NCI-H345 treated with DMSO at 0.1 percent for 48 hours (cell line): ENCODE data around the gene HEPN1.

ENCODE experiments used
- DNase-seq: peaks from one replicate; lab custom pipeline; 2025; ENCODE audit not compliant: unreplicated experiment; lab: John Stamatoyannopoulos, UW

The HEPN1 gene

DNA sequence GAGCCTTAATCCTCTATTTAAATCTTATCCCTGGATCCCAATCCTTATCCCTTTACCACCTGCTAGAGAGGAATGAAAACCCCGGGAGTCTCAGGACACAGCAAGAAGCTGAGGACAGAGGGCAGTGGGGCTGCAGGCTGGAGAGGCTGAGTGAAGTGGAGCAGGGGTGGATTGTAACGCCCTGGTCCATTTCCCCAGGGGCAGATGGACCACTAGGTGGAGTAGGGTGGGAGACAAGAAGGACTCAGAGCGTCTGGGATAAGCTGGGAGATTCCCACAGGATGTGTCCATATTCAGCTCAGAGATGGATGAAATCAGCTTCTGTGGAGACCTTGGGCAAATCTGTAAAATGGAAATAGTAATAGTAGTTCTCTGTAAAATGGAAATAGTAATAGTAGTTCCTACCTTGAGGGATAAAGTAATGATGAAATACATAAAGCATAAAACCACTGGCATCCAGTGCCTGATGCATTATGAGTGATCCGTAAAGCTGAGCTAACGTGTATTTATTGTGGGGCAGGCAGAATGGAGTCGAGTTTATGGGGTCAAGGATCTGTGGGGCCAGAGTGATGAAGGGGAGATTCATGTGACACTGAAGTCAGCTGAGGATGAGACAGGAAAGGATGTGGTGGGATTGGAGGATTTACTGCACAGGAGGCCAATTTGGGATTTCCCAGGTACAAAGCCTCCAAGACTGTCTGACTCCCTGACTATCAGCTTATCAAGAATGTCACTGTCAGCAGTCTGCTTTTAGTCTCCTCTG, 19.5 kb upstream of the HEPN1 start:
- DNase-seq = no peak

DNA sequence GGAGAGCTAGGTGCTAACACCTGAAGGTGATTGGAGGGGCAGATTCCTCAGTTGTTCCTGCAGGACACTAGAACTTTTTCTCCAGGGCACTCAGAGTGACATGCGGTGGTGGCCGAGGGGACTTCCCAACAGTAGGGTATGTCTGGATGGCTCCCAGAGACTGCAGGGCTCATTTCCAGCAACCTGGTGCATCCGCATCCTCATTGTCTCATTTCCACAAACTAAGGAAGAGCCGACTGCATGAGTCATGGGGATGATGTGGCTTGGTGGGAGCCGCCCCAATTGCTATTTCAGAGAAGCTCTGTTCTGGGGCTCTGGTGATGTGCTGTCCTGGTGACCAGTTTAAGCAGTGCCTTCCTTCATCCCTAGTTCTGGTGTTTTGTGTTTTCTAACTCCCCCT, 18.6 kb upstream of the HEPN1 start:
- no peak for DNase-seq

DNA sequence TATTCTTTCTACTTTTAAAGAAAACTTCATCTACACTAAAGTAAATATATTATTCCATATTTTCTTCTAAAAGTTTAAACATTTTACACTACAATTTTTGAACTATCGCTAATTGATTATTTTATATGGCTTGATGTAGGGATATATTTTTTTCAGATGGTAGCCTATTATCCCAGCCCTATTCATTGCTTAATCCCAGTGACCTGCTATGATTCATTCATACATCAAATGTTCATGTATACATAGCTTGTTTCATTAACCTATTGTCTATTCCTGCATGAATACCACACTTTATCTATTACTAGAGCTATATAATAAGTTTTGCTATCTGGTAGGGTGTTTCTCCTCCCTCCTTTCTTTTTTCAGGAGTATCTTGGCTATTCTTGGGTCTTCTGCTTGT, 16.4 kb upstream of the HEPN1 start:
- no peak for DNase-seq

DNA sequence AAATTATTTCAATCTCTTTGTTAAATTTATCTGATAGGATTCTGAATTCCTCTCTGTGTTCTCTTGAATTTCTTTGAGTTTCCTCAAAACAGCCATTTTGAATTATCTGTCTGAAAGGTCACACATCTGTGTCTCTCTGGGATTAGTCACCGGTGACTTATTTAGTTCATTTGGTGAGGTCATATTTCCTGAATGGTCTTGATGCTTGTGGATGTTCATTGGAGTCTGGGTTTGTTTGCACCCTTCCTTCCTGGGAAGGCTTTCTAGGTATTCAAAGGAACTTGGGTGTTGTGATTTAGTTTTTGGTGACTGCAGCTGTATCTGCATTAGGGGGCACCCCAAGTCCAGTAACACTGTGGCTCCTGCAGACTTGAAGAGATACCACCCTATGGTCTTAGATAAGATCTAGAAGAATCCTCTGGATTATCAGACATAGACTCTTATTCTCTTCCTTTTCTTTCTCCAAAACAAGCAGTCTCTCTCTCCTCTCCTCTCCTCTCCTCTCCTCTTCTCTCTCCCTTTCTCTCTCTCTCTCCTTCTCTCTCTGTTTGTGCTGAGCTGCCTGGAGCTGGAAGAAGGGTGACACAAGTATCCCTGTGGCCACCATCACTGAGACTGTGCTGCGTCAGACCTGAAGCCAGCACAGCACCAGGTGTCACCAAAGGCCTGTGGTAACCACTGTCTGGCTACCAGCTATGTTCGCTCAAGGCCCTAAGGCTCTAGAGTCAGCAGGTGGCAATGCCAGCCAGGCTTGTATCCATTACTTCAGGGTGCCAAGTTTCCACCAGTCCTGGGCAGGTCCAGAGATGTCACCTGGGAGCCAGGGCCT, 3.3 kb upstream of the HEPN1 start:
- no peak for DNase-seq

DNA sequence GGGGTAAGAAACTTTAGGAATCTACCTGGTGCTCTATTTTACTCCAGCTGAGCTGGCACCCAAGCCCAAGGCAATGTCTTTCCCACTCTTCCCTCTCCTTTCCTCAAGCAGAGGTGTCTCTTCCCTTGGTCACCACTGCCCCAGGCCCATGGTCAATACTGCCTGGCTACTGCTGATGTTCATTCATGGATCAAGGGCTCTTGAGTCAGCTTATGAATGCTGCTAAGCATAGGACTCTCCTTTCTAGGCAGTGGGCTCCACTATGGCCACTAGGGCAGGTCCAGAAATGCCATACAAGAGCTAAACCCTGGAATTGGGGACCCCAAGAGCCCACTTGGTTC, 2.7 kb upstream of the HEPN1 start:
- no peak for DNase-seq

DNA sequence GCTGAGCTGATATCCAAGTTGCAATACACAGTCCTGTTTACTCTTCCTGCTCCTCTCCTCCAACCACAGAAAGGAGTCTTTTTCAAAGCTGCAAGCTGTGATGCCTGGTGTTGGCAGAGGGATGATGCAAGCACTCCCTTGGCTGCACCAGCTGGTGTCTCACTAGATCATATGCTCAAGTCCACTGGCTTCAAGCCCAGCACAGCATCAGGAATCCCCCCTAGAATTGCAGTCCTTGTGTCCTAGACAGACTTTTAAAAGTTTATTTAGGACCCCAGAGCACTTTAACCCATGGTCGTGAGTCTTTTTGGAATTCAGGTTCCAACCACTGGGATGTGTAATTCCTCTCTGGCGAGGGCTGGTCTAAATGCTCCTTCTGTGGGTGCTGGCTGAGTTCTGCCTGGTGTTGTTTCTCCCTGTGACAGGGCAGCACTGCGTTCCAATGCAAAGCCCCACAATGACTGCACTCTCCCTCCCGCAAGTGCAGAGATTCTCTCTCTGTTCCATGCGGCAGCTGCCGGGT, 1.9 kb upstream of the HEPN1 start:
- no peak for DNase-seq

DNA sequence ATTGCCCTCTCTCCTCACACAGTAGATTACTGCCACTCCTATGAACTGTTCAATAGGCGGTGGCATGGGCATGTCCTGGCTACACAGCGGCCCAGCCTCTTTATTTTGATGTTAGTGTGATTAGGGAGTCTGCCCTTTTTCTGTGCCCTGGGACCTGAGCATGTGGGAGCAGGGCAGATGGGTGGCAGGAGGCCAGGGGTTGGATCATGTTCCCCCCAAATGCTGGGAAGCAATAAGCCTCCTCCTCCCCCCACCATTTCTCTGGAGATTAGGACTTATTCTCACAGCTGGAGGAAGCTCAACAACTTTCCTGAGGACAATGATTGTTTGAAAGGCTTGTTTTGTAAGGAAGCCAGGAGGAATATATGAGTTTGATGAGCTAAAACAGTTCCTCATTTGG, 848 bp downstream of the HEPN1 start:
- no peak for DNase-seq

DNA sequence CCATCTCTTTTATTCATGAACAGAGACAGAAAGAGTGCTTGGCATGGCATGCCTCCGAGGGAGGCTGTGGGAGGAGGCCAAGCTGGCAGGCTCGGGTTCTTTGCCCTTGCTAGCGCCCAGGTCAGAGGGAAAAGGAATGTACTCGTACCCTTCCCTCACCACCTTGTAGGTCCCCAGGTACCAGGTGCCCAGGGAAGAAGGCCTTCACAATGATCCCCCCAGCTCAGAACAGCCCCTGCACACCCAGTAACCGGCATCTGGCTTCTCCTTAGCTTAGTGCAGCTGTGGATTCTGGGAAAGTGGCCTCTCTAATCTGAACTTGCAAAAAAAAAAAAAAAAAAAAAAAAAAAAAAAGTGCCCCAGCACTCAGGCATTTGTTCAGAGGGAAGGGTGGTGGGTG, 1.3 kb downstream of the HEPN1 start:
- no peak for DNase-seq

DNA sequence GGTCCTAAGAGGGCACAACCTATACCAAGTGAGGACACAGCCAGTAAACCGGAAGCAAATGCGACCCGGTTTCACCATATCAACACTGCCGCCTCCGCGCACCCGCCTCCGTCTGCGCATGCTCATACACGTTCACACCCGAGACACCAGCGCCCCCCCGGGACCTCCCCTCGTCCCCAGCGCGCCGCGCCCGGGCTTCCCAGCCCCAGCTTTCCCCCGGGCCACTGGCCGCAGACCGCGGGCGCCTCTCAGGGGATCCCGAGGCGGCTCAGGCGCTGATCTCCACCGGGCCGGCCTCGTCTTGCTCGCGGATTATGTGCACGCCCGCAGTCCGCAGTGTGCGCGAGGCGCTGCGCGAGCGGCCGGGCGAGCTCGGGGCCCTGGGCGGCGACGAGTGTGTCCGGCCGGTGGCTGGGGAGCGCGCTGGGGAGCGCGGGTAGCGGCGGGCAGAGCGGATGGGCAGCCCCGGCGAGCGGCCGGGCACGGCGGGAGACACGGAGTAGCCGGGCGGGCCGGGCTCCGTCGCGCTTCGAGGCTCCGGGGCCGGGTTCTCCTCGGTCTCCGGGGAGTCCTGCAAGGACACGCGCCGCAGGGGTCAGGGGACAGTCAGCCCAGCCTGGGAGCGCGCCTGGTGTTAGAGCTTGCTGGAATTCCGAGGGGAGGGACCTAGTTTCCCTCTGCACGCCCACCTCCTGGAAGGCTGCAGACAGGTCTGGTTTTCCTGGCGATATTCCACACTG, 2.0 kb downstream of the HEPN1 start:
- DNase-seq = peak; percentile 3

DNA sequence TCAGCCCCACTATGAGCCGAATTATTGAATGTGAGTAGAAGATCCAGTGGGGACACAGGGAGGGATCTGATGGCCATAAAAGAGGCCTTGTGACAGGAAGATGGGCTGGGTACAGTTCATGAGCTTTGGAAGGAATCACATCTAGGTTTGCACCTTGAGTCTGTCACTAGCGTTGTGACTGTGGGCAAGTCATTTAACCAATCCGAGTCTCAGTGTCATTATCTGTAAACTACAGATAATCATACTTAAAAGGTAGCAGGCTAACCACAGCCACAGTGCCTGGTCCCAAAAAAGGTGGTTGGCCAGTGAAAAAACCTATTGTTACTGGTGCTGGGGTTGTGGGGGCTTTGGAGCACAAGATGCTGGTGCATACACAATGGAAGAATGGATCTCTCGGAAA, 3.8 kb downstream of the HEPN1 start:
- DNase-seq = no peak

DNA sequence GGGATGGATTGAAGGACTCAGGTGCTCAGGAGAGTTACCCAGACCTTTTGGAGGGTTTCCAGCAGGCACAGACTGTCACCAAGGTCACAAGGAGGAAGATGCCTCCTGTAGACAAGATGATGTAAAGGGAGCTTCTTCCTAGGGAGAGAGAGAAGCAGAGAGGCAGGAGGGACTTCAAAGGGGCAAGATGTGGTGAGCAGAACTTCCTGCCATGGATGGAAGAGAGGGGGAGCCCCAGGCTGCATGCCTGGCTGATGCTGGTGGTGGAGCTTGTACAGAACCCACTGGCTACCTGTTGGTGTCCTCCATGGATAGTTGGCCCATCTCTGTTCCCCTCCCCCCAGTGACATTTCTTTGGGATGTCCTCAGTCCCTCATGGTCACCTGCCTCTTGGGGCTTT, 4.2 kb downstream of the HEPN1 start:
- DNase-seq = no peak

DNA sequence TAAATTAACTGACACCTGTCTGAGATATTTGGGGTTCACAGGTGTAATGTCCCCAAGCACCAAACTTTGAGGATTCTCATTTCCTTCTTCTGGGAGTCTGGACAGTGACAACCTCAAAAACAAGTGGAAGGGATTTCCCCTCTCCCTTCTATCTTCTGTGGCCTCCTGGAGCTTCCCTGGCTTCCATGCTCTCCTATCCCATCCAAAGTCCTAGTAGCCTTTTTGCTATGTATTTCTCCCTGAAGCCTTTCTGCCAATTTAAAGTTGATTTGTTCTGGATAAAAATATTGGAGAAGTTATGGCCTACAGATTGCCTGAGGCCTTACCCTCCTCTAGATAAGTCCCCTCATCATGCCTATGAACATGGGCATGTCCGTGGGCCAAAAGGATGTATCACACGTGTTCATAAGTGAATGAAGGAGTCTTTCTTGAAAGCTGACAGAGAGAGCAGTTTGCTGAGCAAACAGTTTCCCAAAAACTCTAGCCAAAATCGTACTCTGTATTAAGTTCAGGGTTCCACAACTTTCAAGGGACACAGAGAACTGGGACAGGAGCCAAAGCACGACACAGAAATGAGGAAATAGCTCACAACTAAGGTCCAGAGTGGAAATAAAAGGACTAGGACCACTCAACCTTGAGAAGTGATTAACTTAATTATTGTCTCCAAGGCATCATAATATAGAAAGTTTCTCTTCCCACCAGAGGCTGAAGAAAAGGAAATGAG, 10.1 kb downstream of the HEPN1 start:
- DNase-seq = no peak

DNA sequence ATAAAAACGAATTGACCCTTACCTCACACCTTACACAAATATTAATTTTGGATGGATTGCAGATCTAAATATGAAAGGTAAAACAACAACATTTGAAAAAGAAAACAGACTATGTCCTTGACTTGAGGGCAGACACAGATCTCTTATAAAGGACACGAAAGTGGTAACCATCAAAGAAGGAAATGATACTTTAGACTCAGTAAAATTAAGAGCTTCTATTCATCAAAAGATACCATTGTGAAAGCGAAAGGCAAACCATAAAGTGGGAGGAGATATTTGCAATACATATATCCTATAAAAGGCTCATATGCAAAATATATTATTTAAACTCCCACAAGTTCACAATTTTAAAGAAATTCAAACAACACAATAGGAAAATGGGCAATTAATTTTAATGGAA, 11.7 kb downstream of the HEPN1 start:
- no peak for DNase-seq

DNA sequence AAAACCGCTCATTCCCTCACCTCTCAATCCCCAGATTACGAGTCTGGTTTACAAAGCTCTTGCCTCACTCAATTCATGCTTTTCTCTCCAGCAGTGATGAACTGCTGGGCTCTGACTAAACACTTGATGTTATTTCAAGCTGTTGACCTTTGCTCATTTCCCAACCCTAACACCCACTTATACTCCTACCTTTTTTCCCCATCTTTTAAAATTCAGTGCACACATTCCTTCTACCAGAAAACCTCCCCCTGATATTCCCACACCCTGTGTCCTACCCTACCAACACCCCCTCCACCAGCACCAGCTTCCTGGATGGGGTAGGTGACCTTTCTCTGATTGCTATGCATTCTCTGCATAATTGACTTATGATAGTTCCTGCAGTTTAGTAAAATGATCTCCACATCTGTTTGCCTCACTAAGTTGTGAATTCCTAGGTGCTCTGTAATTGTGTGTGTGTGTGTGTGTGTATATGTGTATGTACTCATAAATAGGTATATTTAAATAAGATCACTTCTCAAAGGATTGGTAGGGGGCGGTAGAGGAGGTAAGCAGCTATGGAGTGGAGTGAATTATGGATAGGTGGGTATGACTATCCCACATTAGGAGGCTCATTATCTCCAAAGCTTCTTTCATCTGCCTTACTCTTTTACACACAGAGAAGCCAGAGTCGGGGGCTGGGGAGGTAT, 16.0 kb downstream of the HEPN1 start:
- DNase-seq = no peak

DNA sequence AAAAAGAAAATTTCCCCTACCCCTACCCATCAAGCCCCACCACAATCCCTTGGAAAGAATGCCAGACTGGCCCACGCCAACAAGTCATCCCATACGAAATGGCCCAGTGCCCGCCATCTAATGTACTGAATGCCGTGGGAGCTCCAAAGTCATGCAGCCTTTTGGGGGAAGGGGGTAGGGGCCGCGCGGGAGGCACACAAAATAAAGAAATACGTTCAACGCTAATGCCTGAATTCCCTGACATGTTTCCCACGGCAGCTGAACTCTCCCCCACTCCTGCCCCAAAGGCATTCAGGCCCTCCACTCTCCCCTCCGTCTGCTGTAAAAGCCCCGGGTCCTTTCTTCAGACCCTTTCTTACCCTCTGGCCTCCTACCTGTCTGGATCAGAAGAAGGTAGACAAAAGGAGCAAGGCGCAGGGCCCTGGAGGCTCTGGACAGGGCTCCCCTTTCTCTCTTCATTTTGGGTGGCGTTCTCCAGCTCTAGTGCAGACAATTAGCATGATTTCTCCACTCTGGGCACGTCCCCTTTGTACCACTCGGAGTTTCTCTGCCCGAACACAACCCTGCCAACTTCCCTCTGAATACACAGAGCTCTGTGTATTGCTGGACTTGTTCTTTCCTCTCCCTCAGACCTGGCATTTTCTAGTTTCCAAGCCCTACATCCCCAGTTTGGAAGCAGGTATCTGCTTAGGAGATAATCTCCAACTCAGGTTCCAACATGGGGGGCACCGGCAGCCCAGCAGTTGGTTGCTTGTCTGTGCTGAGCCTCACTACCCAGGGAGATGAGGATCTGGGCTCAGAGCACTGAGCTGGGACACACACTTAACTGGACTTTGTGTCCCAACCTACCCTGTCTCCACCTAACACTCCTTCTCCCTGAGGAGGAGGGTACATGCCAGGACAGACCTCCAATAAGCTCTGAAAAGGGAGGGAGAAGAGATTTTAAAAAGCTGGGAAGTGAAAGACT, 16.8 kb downstream of the HEPN1 start, which contains the start of gene HEPACAM:
Gene HEPACAM, minus strand, starts transcription at position 500 of the 967 bp plus-strand sequence. Its CDS starts 41 bp downstream, at position 459.
- DNase-seq = no peak

DNA sequence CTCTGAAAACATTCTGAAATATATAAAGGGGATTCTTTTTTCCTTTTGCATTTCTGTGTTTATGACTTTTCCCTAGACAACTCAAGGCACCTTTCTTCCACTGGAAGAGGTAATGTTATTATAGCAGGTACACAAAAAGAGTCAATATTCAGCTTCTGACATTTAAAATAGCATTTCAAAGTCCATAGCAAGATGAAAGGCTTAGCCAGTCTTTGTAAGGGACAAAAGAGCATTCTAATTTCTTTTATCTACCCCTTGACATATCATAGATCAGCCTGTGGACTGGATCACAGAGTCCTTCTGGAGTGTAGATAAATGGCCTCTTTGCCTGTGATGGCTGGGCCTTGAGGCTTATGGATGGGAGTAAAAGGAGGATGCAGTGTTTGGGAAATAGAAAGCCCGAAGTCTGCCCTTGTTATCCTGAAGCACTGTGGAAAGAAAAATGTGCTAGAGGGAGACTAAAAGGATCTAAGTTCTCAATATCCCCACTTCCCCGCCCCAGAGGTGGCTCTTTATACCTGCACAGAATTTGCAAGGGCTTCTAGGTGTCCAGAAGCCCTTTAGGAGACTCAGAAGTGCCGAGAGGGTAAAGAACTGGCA, 18.4 kb downstream of the HEPN1 start:
- no peak for DNase-seq

DNA sequence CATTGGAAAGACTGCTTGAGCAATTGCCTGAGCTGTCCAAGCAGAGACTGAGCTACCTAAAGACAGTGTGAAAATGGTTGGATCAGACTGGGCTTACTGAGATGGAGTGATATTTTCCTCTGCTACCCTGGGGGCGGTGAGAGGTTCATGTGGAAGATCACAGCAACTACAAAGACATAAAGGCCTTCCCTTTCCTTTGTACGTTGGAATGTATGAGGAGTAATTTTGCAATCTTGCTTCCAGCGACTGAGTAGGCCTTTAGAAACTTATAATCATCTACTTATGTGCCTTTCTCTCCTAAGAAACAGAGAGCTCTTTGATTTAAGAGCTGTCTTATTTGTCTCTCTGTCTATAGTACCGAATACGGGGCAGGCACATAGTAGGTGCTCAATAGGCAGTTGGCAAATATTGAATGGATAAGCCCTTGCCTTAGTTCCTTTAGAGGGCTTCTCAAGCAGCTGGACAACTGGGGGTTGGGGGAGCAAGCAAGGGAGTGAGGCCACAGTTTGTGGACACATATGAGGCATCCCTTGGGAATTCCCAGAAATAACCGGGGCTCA, 19.2 kb downstream of the HEPN1 start:
- no peak for DNase-seq

DNA sequence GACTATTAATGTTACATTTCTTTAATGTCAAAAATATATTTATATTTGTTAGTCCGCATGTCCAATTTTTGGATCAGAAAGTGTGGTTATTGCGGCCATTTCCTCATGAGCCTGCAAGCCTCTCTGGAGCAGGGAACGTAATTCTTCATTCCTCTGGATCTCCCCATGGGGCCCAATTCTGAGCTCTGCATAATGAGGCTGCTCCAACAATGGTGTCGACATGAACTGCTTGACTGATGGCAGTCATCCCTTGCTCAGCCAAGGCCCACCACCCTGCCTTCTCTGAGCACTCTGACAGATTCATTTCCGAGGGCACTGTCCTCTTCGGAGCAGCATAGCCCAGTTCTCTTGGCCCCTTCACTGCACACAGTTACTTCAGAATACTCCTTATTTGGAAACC, 19.9 kb downstream of the HEPN1 start:
- DNase-seq = no peak
